GM19324 (cell line): ENCODE results near the gene NLK.
"Not testable (repeated sequence)": the region's sequence is repeated elsewhere in the genome, so short reads cannot be mapped to it uniquely, and the experiment has no call there.

Experiments
- ATAC-seq: cut with Tn5 transposase; IDR thresholded peaks from one replicate; pipeline ENCODE4 v1.9.1; 2021; ENCODE audit warnings: mild to moderate bottlenecking, moderate library complexity; ENCODE audit not compliant: unreplicated experiment, low FRiP score

The NLK gene

GRCh38 chr17:28227316-28228108 lies 185.0 kb downstream of the NLK start:
- ATAC-seq, result no peak

- ATAC-seq, result no peak
Measured at GRCh38 chr17:28228109-28228840, 185.8 kb downstream of the NLK start.

GRCh38 chr17:28228986-28229729 lies 186.7 kb downstream of the NLK start:
- no peak for ATAC-seq

- no peak for ATAC-seq
Measured at GRCh38 chr17:28230011-28230410, 187.5 kb downstream of the NLK start.

- ATAC-seq, result not testable (repeated sequence)
Measured at GRCh38 chr17:28230607-28231006, 188.1 kb downstream of the NLK start.

GRCh38 chr17:28231624-28232023 lies 189.1 kb downstream of the NLK start:
- not testable (repeated sequence) for ATAC-seq

- not testable (repeated sequence) for ATAC-seq
Measured at GRCh38 chr17:28232966-28233870, 190.7 kb downstream of the NLK start.

- ATAC-seq, result not testable (repeated sequence)
Measured at GRCh38 chr17:28233872-28234856, 191.7 kb downstream of the NLK start.

- ATAC-seq, result not testable (repeated sequence)
Measured at GRCh38 chr17:28235066-28235700, 192.7 kb downstream of the NLK start.

- ATAC-seq, result not testable (repeated sequence)
Measured at GRCh38 chr17:28236033-28236653, 193.7 kb downstream of the NLK start.

GRCh38 chr17:28238547-28239270 lies 196.2 kb downstream of the NLK start:
- not testable (repeated sequence) for ATAC-seq

GRCh38 chr17:28239271-28239624 lies 196.8 kb downstream of the NLK start:
- no peak for ATAC-seq

- ATAC-seq, result no peak
Measured at GRCh38 chr17:28240688-28241340, 198.3 kb downstream of the NLK start.

GRCh38 chr17:28242791-28243190 lies 200.3 kb downstream of the NLK start:
- ATAC-seq, result no peak

GRCh38 chr17:28243268-28243667 lies 200.8 kb downstream of the NLK start:
- not testable (repeated sequence) for ATAC-seq

GRCh38 chr17:28244446-28244845 lies 202.0 kb downstream of the NLK start:
- no peak for ATAC-seq
